NB4 (cell line): ENCODE results near the gene AOC1.
A peak's percentile ranks its signal among the peaks of the same experiment; 100 is the strongest.

Experiments
- DNase-seq: peaks from one replicate; pipeline ENCODE4 v3.0.0; 2010; ENCODE audit warnings: low read depth
- H3K4me3 ChIP-seq: one replicate; pipeline ENCODE4 v1.5.1; 2011; ENCODE audit warnings: mild to moderate bottlenecking, low read depth, low read length, moderate library complexity
- CTCF ChIP-seq: IDR thresholded peaks from one replicate; pipeline ENCODE4 v1.5.1; 2012; ENCODE audit warnings: low read depth, low read length
- MAX ChIP-seq: IDR thresholded peaks from 2 replicates; pipeline ENCODE4 v1.6.1; 2011; ENCODE audit warnings: low read depth, low read length
- MYC ChIP-seq: IDR thresholded peaks from 2 replicates; pipeline ENCODE4 v1.6.1; 2011; ENCODE audit warnings: low read depth, low read length
- POLR2A ChIP-seq: IDR thresholded peaks from 2 replicates; pipeline ENCODE4 v1.6.1; 2011; ENCODE audit warnings: mild to moderate bottlenecking; ENCODE audit not compliant: insufficient read length; ENCODE audit errors: extremely low read depth

AOC1 gene

GRCh38 chr7:150852371-150852905 is at the start of gene AOC1:
TSS of gene AOC1 (plus strand) at chr7:150852517. CDS start at chr7:150856471, 3,954 bp downstream.
- peak within 1 kb of the TSS; percentile 54 for H3K4me3 ChIP-seq
- peak; percentile 90 for DNase-seq
- TF ChIP-seq POLR2A (no peak), MAX (no peak), MYC (no peak), CTCF (no peak)

GRCh38 chr7:150803161-150803860 is 49.0 kb upstream of the AOC1 start:
- peak; percentile 61 for DNase-seq
- no peak for TF ChIP-seq MYC
- TF ChIP-seq POLR2A, result no peak
- TF ChIP-seq CTCF, result no peak
- TF ChIP-seq MAX, result no peak
- H3K4me3 ChIP-seq, result no peak overlapping the region

- DNase-seq, result no peak
- no peak overlapping the region for H3K4me3 ChIP-seq
- TF ChIP-seq MYC (no peak), MAX (no peak), CTCF (no peak), POLR2A (no peak)
These were observed 47.5 kb upstream of the AOC1 start for GRCh38 chr7:150804802-150805201.

- DNase-seq, result no peak
- H3K4me3 ChIP-seq, result no peak overlapping the region
- TF ChIP-seq POLR2A, result no peak
- no peak for TF ChIP-seq MAX
- no peak for TF ChIP-seq MYC
- no peak for TF ChIP-seq CTCF
These were observed 46.5 kb upstream of the AOC1 start for GRCh38 chr7:150805864-150806263.

- TF ChIP-seq MYC, result no peak
- TF ChIP-seq MAX, result no peak
- no peak for TF ChIP-seq POLR2A
- no peak for TF ChIP-seq CTCF
- no peak overlapping the region for H3K4me3 ChIP-seq
- no peak for DNase-seq
These were observed 45.9 kb upstream of the AOC1 start for GRCh38 chr7:150806454-150806853.
